ENCODE data around the gene CYB561D2. TPM values are rescaled to one million over a fixed set of nuclear protein-coding genes. Genes with fewer than 3 reads are reported as not detected.

CYB561D2 gene
- total RNA-seq, 1 experiment from 2014 or later = 27.5 TPM

GRCh38 chr3:50322115-50322385 lies 28.6 kb upstream of the CYB561D2 start:
- CTCF ChIA-PET = no interaction called here
- no TSS peak for BruUV-seq (replicated peaks)
- no peaks in the 10 kb centered on the region; the same call in 1 of the 2 replicates for H3K36me3 ChIP-seq (ENCODE audit: control insufficient read depth, insufficient read depth, low read length)

GRCh38 chr3:50322386-50323091 lies 28.1 kb upstream of the CYB561D2 start, which contains the start of gene HYAL2:
Gene HYAL2, minus strand, starts transcription at chr3:50322745. Its CDS starts 2,256 bp downstream, at chr3:50320489.
- H3K36me3 ChIP-seq (ENCODE audit: control insufficient read depth, insufficient read depth, low read length) = peaks cover 3% of the 10 kb centered on the region; the same call in 1 of the 2 replicates
- TF ChIP-seq TCF7L2 (IDR thresholded peaks at IDR 0.05; ENCODE audit: low read depth, low read length) = no peak
- TF ChIP-seq SIN3A (IDR thresholded peaks at IDR 0.05; ENCODE audit: borderline replicate concordance, insufficient read depth, low read depth, low read length) = no peak
- no peak for TF ChIP-seq REST (IDR thresholded peaks at IDR 0.05; ENCODE audit: insufficient read depth in 1 of 2, low read depth in 2 of 2, low read length in 1 of 2)
- TF ChIP-seq POLR2AphosphoS5 (IDR thresholded peaks at IDR 0.05; ENCODE audit: low read depth, low read length) = no peak
- TF ChIP-seq CTCF (IDR thresholded peaks at IDR 0.05) = no peak
- intact Hi-C loops (cut with micrococcal nuclease; ENCODE audit: unreplicated experiment) (no loop called here), in situ Hi-C loops (cut with HindIII; ENCODE audit: low pct_unique_long_range_greater_than_20kb, low sequenced_read_pairs) (no loop called here)
- POLR2A ChIA-PET = no interaction called here
- BruUV-seq (replicated peaks) = no TSS peak
- H3K9me3 ChIP-seq (ENCODE audit: control insufficient read depth, insufficient read depth, low read depth, low read length) = no peaks in the 10 kb centered on the region
- CTCF ChIA-PET = no interaction called here
- DNase-seq (ENCODE audit: low read depth, low spot score) (no peak), ATAC-seq (no peak)
- peak within 1 kb of the TSS; percentile 82 to 93 for H3K4me3 ChIP-seq (ENCODE audit: low read depth in 2 of 2, low read length in 2 of 2)
- H3K4me1 ChIP-seq (ENCODE audit: control insufficient read depth, insufficient read depth, low read length) = peaks cover 30% of the 10 kb centered on the region
- no peaks in the 10 kb centered on the region for H3K27me3 ChIP-seq (ENCODE audit: control insufficient read depth, insufficient read depth, low read length)
- H3K27ac ChIP-seq (ENCODE audit: low read length) = peak within 1 kb of the TSS; percentile 92

More at GRCh38 chr3:50322115-50322385, 28.6 kb upstream of the CYB561D2 start:
- Histone ChIP-seq H3K27me3 (ENCODE audit: control insufficient read depth, insufficient read depth, low read length) (no peaks in the 10 kb centered on the region), H3K9me3 (ENCODE audit: control insufficient read depth, insufficient read depth, low read depth, low read length) (no peaks in the 10 kb centered on the region), H3K27ac (ENCODE audit: low read length) (peak overlapping the region; percentile 92), H3K4me1 (ENCODE audit: control insufficient read depth, insufficient read depth, low read length) (peaks cover 27% of the 10 kb centered on the region), H3K4me3 (ENCODE audit: low read depth in 2 of 2, low read length in 2 of 2) (peak overlapping the region; percentile 82 to 93)
- POLR2A ChIA-PET = no interaction called here
- no peak for TF ChIP-seq POLR2AphosphoS5 (IDR thresholded peaks at IDR 0.05; ENCODE audit: low read depth, low read length)
- TF ChIP-seq SIN3A (IDR thresholded peaks at IDR 0.05; ENCODE audit: borderline replicate concordance, insufficient read depth, low read depth, low read length) = no peak
- no peak for TF ChIP-seq CTCF (IDR thresholded peaks at IDR 0.05)
- no peak for TF ChIP-seq TCF7L2 (IDR thresholded peaks at IDR 0.05; ENCODE audit: low read depth, low read length)
- no peak for TF ChIP-seq REST (IDR thresholded peaks at IDR 0.05; ENCODE audit: insufficient read depth in 1 of 2, low read depth in 2 of 2, low read length in 1 of 2)
- intact Hi-C loops (cut with micrococcal nuclease; ENCODE audit: unreplicated experiment) = no loop called here
- DNase-seq (ENCODE audit: low read depth, low spot score) (no peak), ATAC-seq (0 out of 2 replicates have a peak, but pooled peaks have one; percentile 2)
- in situ Hi-C loops (cut with HindIII; ENCODE audit: low pct_unique_long_range_greater_than_20kb, low sequenced_read_pairs) = no loop called here
